Stimulated activated CD8-positive, alpha-beta memory T cell treated with anti-CD3 and anti-CD28 coated beads, Interleukin-12 subunit alpha, Interleukin-12 subunit beta, amount 100 ng/mL, for 4 hours (primary cell): ENCODE data around the gene B4GALNT2.
A peak's percentile ranks its signal among the peaks of the same experiment; 100 is the strongest.

Experiments
- DNase-seq: peaks from one replicate; pipeline ENCODE4 v3.0.0-alpha.2; 2020; ENCODE audit warnings: low read depth

Gene B4GALNT2

GRCh38 chr17:49213847-49214246 is 81.3 kb downstream of the B4GALNT2 start:
- no peak for DNase-seq

- no peak for DNase-seq
Observed at GRCh38 chr17:49214676-49215360, 82.2 kb downstream of the B4GALNT2 start.

- no peak for DNase-seq
Observed at GRCh38 chr17:49216482-49216881, 83.9 kb downstream of the B4GALNT2 start.

GRCh38 chr17:49216953-49217650 is 84.5 kb downstream of the B4GALNT2 start:
- no peak for DNase-seq

- peak; percentile 61 for DNase-seq
Observed at GRCh38 chr17:49217651-49218413, 85.3 kb downstream of the B4GALNT2 start.

- DNase-seq, result peak; percentile 48
Observed at GRCh38 chr17:49218941-49219913, 86.7 kb downstream of the B4GALNT2 start.

GRCh38 chr17:49219987-49220386 is 87.4 kb downstream of the B4GALNT2 start:
- no peak for DNase-seq

- no peak for DNase-seq
Observed at GRCh38 chr17:49223168-49223516, 90.6 kb downstream of the B4GALNT2 start.

GRCh38 chr17:49223517-49224197 is 91.1 kb downstream of the B4GALNT2 start:
- DNase-seq, result peak; percentile 49

GRCh38 chr17:49224198-49224996 is 91.8 kb downstream of the B4GALNT2 start:
- no peak for DNase-seq

GRCh38 chr17:49224997-49225337 is 92.4 kb downstream of the B4GALNT2 start:
- DNase-seq, result no peak

GRCh38 chr17:49225554-49226236 is 93.1 kb downstream of the B4GALNT2 start:
- DNase-seq, result no peak
